Skeletal muscle satellite cell (primary cell): Measurements from ENCODE around the gene CAV3.

Source experiments
- H3K27me3 ChIP-seq: 2 replicates; pipeline ENCODE4 v1.7.0; 2013; ENCODE audit warnings: low read length; ENCODE audit not compliant: control insufficient read depth, insufficient read depth
- H3K36me3 ChIP-seq: 2 replicates; pipeline ENCODE4 v1.7.0; 2013; ENCODE audit warnings: mild to moderate bottlenecking, control low read depth, low read length; ENCODE audit not compliant: insufficient read depth
- H3K4me1 ChIP-seq: 2 replicates; pipeline ENCODE4 v1.7.0; 2013; ENCODE audit warnings: low read length; ENCODE audit not compliant: control insufficient read depth, insufficient read depth
- H3K4me2 ChIP-seq: 2 replicates; pipeline ENCODE4 v1.7.0; 2013; ENCODE audit warnings: mild to moderate bottlenecking, low read length
- H3K4me3 ChIP-seq: 2 replicates; pipeline ENCODE4 v1.7.0; 2013; ENCODE audit warnings: low read length
- H3K9ac ChIP-seq: 2 replicates; pipeline ENCODE4 v1.7.0; 2013; ENCODE audit warnings: mild to moderate bottlenecking, low read depth, low read length, moderate library complexity
- H3K9me3 ChIP-seq: replicated peaks from 2 replicates; pipeline ENCODE4 v1.7.0; 2013; ENCODE audit warnings: mild to moderate bottlenecking, control low read depth, low read length

Gene CAV3

GRCh38 chr3:8780279-8780678, 46.7 kb downstream of the CAV3 start:
- Histone ChIP-seq H3K4me3 (no peak overlapping the region), H3K27me3 (no peaks in the 10 kb centered on the region), H3K9me3 (no peaks in the 10 kb centered on the region), H3K36me3 (no peaks in the 10 kb centered on the region), H3K4me2 (no peak overlapping the region), H3K9ac (no peak overlapping the region), H3K4me1 (peaks cover 4% of the 10 kb centered on the region)

- H3K36me3 ChIP-seq, result no peaks in the 10 kb centered on the region
- no peaks in the 10 kb centered on the region for H3K9me3 ChIP-seq
Observed at GRCh38 chr3:8784676-8785435, 51.3 kb downstream of the CAV3 start.

GRCh38 chr3:8790529-8790928, 56.9 kb downstream of the CAV3 start:
- Histone ChIP-seq H3K9ac (no peak overlapping the region), H3K4me1 (peaks cover 7% of the 10 kb centered on the region), H3K9me3 (no peaks in the 10 kb centered on the region), H3K4me2 (no peak overlapping the region), H3K27me3 (no peaks in the 10 kb centered on the region), H3K4me3 (no peak overlapping the region), H3K36me3 (no peaks in the 10 kb centered on the region)

More at GRCh38 chr3:8784676-8785435, 51.3 kb downstream of the CAV3 start:
- no peaks in the 10 kb centered on the region for H3K4me1 ChIP-seq
- no peak overlapping the region for H3K4me3 ChIP-seq
- H3K27me3 ChIP-seq, result no peaks in the 10 kb centered on the region
- no peak overlapping the region for H3K9ac ChIP-seq
- no peak overlapping the region for H3K4me2 ChIP-seq

- Histone ChIP-seq H3K9me3 (no peaks in the 10 kb centered on the region), H3K27me3 (no peaks in the 10 kb centered on the region), H3K4me3 (no peak overlapping the region), H3K4me1 (peaks cover 7% of the 10 kb centered on the region), H3K4me2 (no peak overlapping the region), H3K36me3 (no peaks in the 10 kb centered on the region), H3K9ac (no peak overlapping the region)
Observed at GRCh38 chr3:8793242-8793641, 59.6 kb downstream of the CAV3 start.

GRCh38 chr3:8794247-8794646, 60.6 kb downstream of the CAV3 start:
- no peaks in the 10 kb centered on the region for H3K27me3 ChIP-seq
- H3K4me2 ChIP-seq, result no peak overlapping the region
- no peak overlapping the region for H3K4me3 ChIP-seq
- no peak overlapping the region for H3K9ac ChIP-seq
- H3K9me3 ChIP-seq, result no peaks in the 10 kb centered on the region
- H3K36me3 ChIP-seq, result no peaks in the 10 kb centered on the region
- peaks cover 7% of the 10 kb centered on the region for H3K4me1 ChIP-seq
